ENCODE measurements around the gene ATP9A. TPM values are rescaled to one million over a fixed set of nuclear protein-coding genes. Genes with fewer than 3 reads are reported as not detected.
A peak's percentile ranks its signal among the peaks of the same experiment; 100 is the strongest.
"Not testable (repeated sequence)": the region's sequence is repeated elsewhere in the genome, so short reads cannot be mapped to it uniquely, and the experiment has no call there.

ATP9A gene
- total RNA-seq, 3 donors from 2014 or later: 54.0 to 102 (median 59.4) TPM

GRCh38 chr20:51745804-51746203, 22.4 kb downstream of the ATP9A start:
- no peak for TF ChIP-seq CTCF (IDR thresholded peaks at IDR 0.05)
- Histone ChIP-seq H3K9me3 (no peaks in the 10 kb centered on the region), H3K4me1 (ENCODE audit: low read depth) (peaks cover 56% of the 10 kb centered on the region), H3K4me3 (no peak overlapping the region), H3K36me3 (ENCODE audit: low read depth) (no peaks in the 10 kb centered on the region)
- no peak for DNase-seq
- ATAC-seq: no peak
- intact Hi-C loops (cut with DNase I, micrococcal nuclease): no loop called here

DNA sequence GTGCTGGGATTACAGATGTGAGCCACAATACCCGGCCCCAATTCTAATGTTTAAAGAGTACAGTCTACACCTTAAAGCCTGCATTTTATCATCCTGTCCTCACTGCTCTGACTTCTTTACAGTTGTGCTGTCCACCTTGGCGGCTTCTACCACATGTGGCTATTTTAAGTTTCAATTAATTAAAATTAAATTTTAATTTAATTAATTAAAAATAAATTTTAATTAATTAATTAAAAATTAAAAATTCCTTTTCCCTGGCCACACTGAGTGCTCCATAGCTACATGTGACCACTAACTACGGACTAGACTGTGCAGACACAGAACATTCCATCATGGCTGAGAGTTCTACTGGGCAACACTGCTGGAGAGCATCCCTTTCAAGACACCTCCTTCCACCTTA, 27.4 kb downstream of the ATP9A start:
- no peak for ATAC-seq
- Histone ChIP-seq H3K36me3 (ENCODE audit: low read depth) (no peaks in the 10 kb centered on the region), H3K9me3 (no peaks in the 10 kb centered on the region), H3K4me3 (no peak overlapping the region), H3K4me1 (ENCODE audit: low read depth) (peaks cover 42% of the 10 kb centered on the region)
- no peak for TF ChIP-seq CTCF (IDR thresholded peaks at IDR 0.05)
- DNase-seq: no peak
- intact Hi-C loops (cut with DNase I, micrococcal nuclease): no loop called here

- H3K4me1 ChIP-seq (ENCODE audit: low read depth): peaks cover 43% of the 10 kb centered on the region
- intact Hi-C loops (cut with DNase I, micrococcal nuclease); H3K4me3 ChIP-seq; DNase-seq; H3K36me3 ChIP-seq (ENCODE audit: low read depth); ATAC-seq; H3K9me3 ChIP-seq: not testable (repeated sequence)
These were observed 27.9 kb downstream of the ATP9A start for GRCh38 chr20:51740308-51740707.

DNA sequence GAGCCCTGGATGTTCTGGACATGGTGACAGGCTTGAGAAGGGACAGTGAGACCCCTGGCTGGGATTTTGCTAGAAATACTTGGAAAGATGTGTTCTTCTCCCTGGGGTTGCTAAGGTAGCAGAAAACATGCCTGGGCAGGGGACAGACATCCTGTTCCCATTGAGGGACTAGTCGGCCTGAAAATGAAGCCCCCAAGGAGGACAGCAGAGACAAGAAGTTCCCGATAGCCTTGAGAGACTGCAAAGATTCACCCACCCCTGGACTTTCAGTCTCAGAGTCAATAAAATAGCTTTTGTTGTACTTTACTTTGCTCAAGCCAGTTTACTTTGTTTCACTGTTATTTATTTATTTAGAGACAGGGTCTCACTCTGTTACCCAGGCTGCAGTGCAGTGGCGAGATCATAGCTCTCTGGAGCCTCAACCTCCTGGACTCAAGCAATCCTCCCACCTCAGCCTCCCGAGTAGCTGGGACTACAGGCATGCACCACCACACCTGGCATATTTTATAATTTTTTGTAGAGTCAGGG, 28.4 kb downstream of the ATP9A start:
- H3K4me1 ChIP-seq (ENCODE audit: low read depth): peaks cover 43% of the 10 kb centered on the region
- intact Hi-C loops (cut with DNase I, micrococcal nuclease): no loop called here
- ATAC-seq: no peak
- H3K9me3 ChIP-seq: no peaks in the 10 kb centered on the region
- TF ChIP-seq CTCF (IDR thresholded peaks at IDR 0.05): no peak
- no peaks in the 10 kb centered on the region for H3K36me3 ChIP-seq (ENCODE audit: low read depth)
- DNase-seq: no peak
- no peak overlapping the region for H3K4me3 ChIP-seq

- H3K4me3 ChIP-seq: no peak overlapping the region
- no peaks in the 10 kb centered on the region for H3K36me3 ChIP-seq (ENCODE audit: low read depth)
- no peaks in the 10 kb centered on the region for H3K9me3 ChIP-seq
- DNase-seq (no peak), ATAC-seq (peak; percentile 47)
- no peak for TF ChIP-seq CTCF (IDR thresholded peaks at IDR 0.05)
- peaks cover 37% of the 10 kb centered on the region for H3K4me1 ChIP-seq (ENCODE audit: low read depth)
- intact Hi-C loops (cut with DNase I, micrococcal nuclease): no loop called here
These were observed 29.2 kb downstream of the ATP9A start for GRCh38 chr20:51738877-51739447.

DNA sequence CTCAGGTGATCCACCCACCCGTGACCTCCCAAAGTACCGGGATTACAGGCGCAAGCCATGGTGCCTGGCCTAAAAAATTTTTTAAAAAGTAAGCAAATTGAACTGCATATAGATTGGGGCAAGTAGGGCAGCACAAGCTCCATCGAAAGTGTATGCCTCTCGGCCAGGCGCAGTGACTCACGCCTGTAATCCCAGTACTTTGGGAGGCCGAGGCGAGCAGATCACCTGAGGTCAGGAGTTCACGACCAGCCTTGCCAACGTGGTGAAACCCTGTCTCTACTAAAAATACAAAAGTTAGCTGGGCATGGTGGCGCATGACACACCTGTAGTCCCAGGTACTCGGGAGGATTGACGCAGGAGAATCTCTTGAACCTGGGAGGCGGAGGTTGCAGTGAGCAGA, 29.9 kb downstream of the ATP9A start:
- H3K36me3 ChIP-seq (ENCODE audit: low read depth); H3K4me3 ChIP-seq; ATAC-seq; H3K9me3 ChIP-seq; DNase-seq; intact Hi-C loops (cut with DNase I, micrococcal nuclease): not testable (repeated sequence)
- peaks cover 33% of the 10 kb centered on the region for H3K4me1 ChIP-seq (ENCODE audit: low read depth)

GRCh38 chr20:51736947-51737346, 31.2 kb downstream of the ATP9A start:
- H3K36me3 ChIP-seq (ENCODE audit: low read depth): no peaks in the 10 kb centered on the region
- no peaks in the 10 kb centered on the region for H3K9me3 ChIP-seq
- ATAC-seq (no peak), DNase-seq (no peak)
- H3K4me3 ChIP-seq: no peak overlapping the region
- intact Hi-C loops (cut with DNase I, micrococcal nuclease): no loop called here
- no peak for TF ChIP-seq CTCF (IDR thresholded peaks at IDR 0.05)
- H3K4me1 ChIP-seq (ENCODE audit: low read depth): peaks cover 21% of the 10 kb centered on the region
